ENCODE data around the gene USP36.

USP36 gene

GRCh38 chr17:78781893-78782304 lies 58.7 kb downstream of the USP36 start, which contains the start of gene CYTH1:
Gene CYTH1 (minus strand): TSS chr17:78782273. CDS start chr17:78782223, 50 bp downstream.
- peak within 1 kb of the TSS; percentile 73 for H3K4me2 ChIP-seq (ENCODE audit: low read depth, low read length)
- peaks cover 49% of the 10 kb centered on the region for H3K79me2 ChIP-seq (ENCODE audit: low read length)
- peaks cover 37% of the 10 kb centered on the region for H3K4me1 ChIP-seq (ENCODE audit: low read length)
- H3K9me2 ChIP-seq (replicated peaks; ENCODE audit: insufficient read depth, low read length): no peaks in the 10 kb centered on the region
- TF ChIP-seq EZH2 (optimal IDR thresholded peaks at IDR 0.05; ENCODE audit: low read depth, low read length) (no peak), CTCF (IDR thresholded peaks at IDR 0.05; ENCODE audit: low read length) (no peak), EZH2phosphoT487 (IDR thresholded peaks at IDR 0.05; ENCODE audit: low read length) (no peak)
- H4K20me1 ChIP-seq (ENCODE audit: insufficient read depth, low read length): no peaks in the 10 kb centered on the region
- H2AFZ ChIP-seq (ENCODE audit: low read length): peak within 1 kb of the TSS; percentile 40; the same call in 1 of the 2 replicates
- peak within 1 kb of the TSS; percentile 95 for H3K27ac ChIP-seq (ENCODE audit: low read length)
- no peaks in the 10 kb centered on the region for H3K36me3 ChIP-seq (replicated peaks; ENCODE audit: insufficient read depth, low read length)
- no peaks in the 10 kb centered on the region for H3K9me3 ChIP-seq (replicated peaks; ENCODE audit: insufficient read depth, low read length)
- peak within 1 kb of the TSS; percentile 81 for H3K4me3 ChIP-seq (ENCODE audit: low read length)
- no peaks in the 10 kb centered on the region for H3K27me3 ChIP-seq (replicated peaks; ENCODE audit: insufficient read depth, low read length)
- peak within 1 kb of the TSS; percentile 95 for H3K9ac ChIP-seq (ENCODE audit: low read length)
- peaks cover 53% of the 10 kb centered on the region for H3F3A ChIP-seq (ENCODE audit: insufficient read depth, low read length)
- DNase-seq: no peak

- H3K4me1 ChIP-seq (ENCODE audit: low read length): peaks cover 37% of the 10 kb centered on the region
- DNase-seq: peak; percentile 44
- H3K9ac ChIP-seq (ENCODE audit: low read length): peak overlapping the region; percentile 95
- no peaks in the 10 kb centered on the region for H3K36me3 ChIP-seq (replicated peaks; ENCODE audit: insufficient read depth, low read length)
- peaks cover 55% of the 10 kb centered on the region for H3K79me2 ChIP-seq (ENCODE audit: low read length)
- no peaks in the 10 kb centered on the region for H3K9me2 ChIP-seq (replicated peaks; ENCODE audit: insufficient read depth, low read length)
- no peak overlapping the region for H2AFZ ChIP-seq (ENCODE audit: low read length)
- H3K27ac ChIP-seq (ENCODE audit: low read length): peak overlapping the region; percentile 95
- peak overlapping the region; percentile 81 for H3K4me3 ChIP-seq (ENCODE audit: low read length)
- H3K27me3 ChIP-seq (replicated peaks; ENCODE audit: insufficient read depth, low read length): no peaks in the 10 kb centered on the region
- peaks cover 57% of the 10 kb centered on the region for H3F3A ChIP-seq (ENCODE audit: insufficient read depth, low read length)
- no peaks in the 10 kb centered on the region for H4K20me1 ChIP-seq (ENCODE audit: insufficient read depth, low read length)
- H3K9me3 ChIP-seq (replicated peaks; ENCODE audit: insufficient read depth, low read length): no peaks in the 10 kb centered on the region
- H3K4me2 ChIP-seq (ENCODE audit: low read depth, low read length): peak overlapping the region; percentile 73
- TF ChIP-seq CTCF (IDR thresholded peaks at IDR 0.05; ENCODE audit: low read length) (no peak), EZH2phosphoT487 (IDR thresholded peaks at IDR 0.05; ENCODE audit: low read length) (no peak), EZH2 (optimal IDR thresholded peaks at IDR 0.05; ENCODE audit: low read depth, low read length) (no peak)
These were observed 59.3 kb downstream of the USP36 start for GRCh38 chr17:78781104-78781892.

- Histone ChIP-seq H3K36me3 (replicated peaks; ENCODE audit: insufficient read depth, low read length) (no peaks in the 10 kb centered on the region), H3K9me3 (replicated peaks; ENCODE audit: insufficient read depth, low read length) (no peaks in the 10 kb centered on the region), H3K9ac (ENCODE audit: low read length) (peak overlapping the region; percentile 95), H3K4me1 (ENCODE audit: low read length) (peaks cover 37% of the 10 kb centered on the region), H3K27me3 (replicated peaks; ENCODE audit: insufficient read depth, low read length) (no peaks in the 10 kb centered on the region), H3K4me3 (ENCODE audit: low read length) (peak overlapping the region; percentile 59), H3K9me2 (replicated peaks; ENCODE audit: insufficient read depth, low read length) (no peaks in the 10 kb centered on the region), H3F3A (ENCODE audit: insufficient read depth, low read length) (peaks cover 66% of the 10 kb centered on the region), H3K79me2 (ENCODE audit: low read length) (peaks cover 64% of the 10 kb centered on the region), H3K27ac (ENCODE audit: low read length) (peak overlapping the region; percentile 95), H4K20me1 (ENCODE audit: insufficient read depth, low read length) (no peaks in the 10 kb centered on the region), H3K4me2 (ENCODE audit: low read depth, low read length) (peak overlapping the region; percentile 91), H2AFZ (ENCODE audit: low read length) (no peak overlapping the region)
- TF ChIP-seq EZH2phosphoT487 (IDR thresholded peaks at IDR 0.05; ENCODE audit: low read length) (no peak), CTCF (IDR thresholded peaks at IDR 0.05; ENCODE audit: low read length) (no peak), EZH2 (optimal IDR thresholded peaks at IDR 0.05; ENCODE audit: low read depth, low read length) (no peak)
- DNase-seq: peak; percentile 30
These were observed 60.3 kb downstream of the USP36 start for GRCh38 chr17:78780335-78780734.
